Keratinocyte (primary cell): Measurements from ENCODE around the gene DDA1. TPM values are rescaled to one million over a fixed set of nuclear protein-coding genes. Genes with fewer than 3 reads are reported as not detected.

Experiments
- DNase-seq: peaks from one replicate; pipeline ENCODE4 v3.0.0-alpha.2; 2011; ENCODE audit warnings: low read depth, missing footprints, low spot score
- FAIRE-seq: peaks from 2 replicates; lab custom pipeline; 2011; peaks lifted over from hg19 to GRCh38; lab: Jason Lieb, UNC
- H2AFZ ChIP-seq: 2 replicates; pipeline ENCODE4 v1.6.0; 2012; ENCODE audit warnings: low read length, control low read depth, inconsistent platforms; ENCODE audit not compliant: control insufficient read depth
- H3K27ac ChIP-seq: 2 replicates; pipeline ENCODE4 v1.5.1; 2011; ENCODE audit warnings: low read length; ENCODE audit not compliant: control insufficient read depth, insufficient read depth
- H3K27me3 ChIP-seq: 3 replicates; pipeline ENCODE4 v1.6.0; 2011; ENCODE audit warnings: low read length; ENCODE audit not compliant: control insufficient read depth, insufficient read depth; ENCODE audit errors: extremely low read depth
- H3K36me3 ChIP-seq, 2 experiments: 2 replicates in 1 of 2; 3 replicates in 1 of 2; pipeline ENCODE4 v1.5.1; 2011; ENCODE audit warnings: low read length in 2 of 2, mild to moderate bottlenecking in 1 of 2; ENCODE audit not compliant: control insufficient read depth in 2 of 2, insufficient read depth in 2 of 2; ENCODE audit errors: extremely low read depth in 1 of 2
- H3K4me1 ChIP-seq: 3 replicates; pipeline ENCODE4 v1.5.1; 2011; ENCODE audit warnings: low read length; ENCODE audit not compliant: control insufficient read depth, insufficient read depth; ENCODE audit errors: extremely low read depth
- H3K4me2 ChIP-seq: 3 replicates; pipeline ENCODE4 v1.6.0; 2011; ENCODE audit warnings: low read depth, low read length; ENCODE audit not compliant: control insufficient read depth, insufficient read depth; ENCODE audit errors: extremely low read depth
- H3K4me3 ChIP-seq, 3 experiments: fragments of 200-600 bp in 1 of 3; sonication (generic) in 1 of 3; 2 replicates in 2 of 3; 3 replicates in 1 of 3; pipeline ENCODE4 v1.5.1; 2011 to 2016; ENCODE audit warnings: low read length in 3 of 3, mild to moderate bottlenecking in 3 of 3, control low read depth in 2 of 3, inconsistent platforms in 1 of 3, low read depth in 1 of 3, mixed read lengths in 1 of 3, mixed run types in 1 of 3, moderate library complexity in 1 of 3; ENCODE audit not compliant: control insufficient read depth in 2 of 3, insufficient read depth in 2 of 3; ENCODE audit errors: extremely low read depth in 1 of 3
- H3K79me2 ChIP-seq: 2 replicates; pipeline ENCODE4 v1.6.0; 2012; ENCODE audit warnings: low read length; ENCODE audit not compliant: control insufficient read depth, insufficient read depth
- H3K9ac ChIP-seq: 3 replicates; pipeline ENCODE4 v1.6.0; 2011; ENCODE audit warnings: low read length; ENCODE audit not compliant: control insufficient read depth, insufficient read depth; ENCODE audit errors: extremely low read depth
- H3K9me1 ChIP-seq: 3 replicates; pipeline ENCODE4 v1.6.0; 2011; ENCODE audit warnings: low read length; ENCODE audit not compliant: control insufficient read depth, insufficient read depth; ENCODE audit errors: extremely low read depth
- H3K9me3 ChIP-seq: 2 replicates; pipeline ENCODE4 v1.5.1; 2012; ENCODE audit warnings: low read depth, low read length; ENCODE audit not compliant: control insufficient read depth
- H4K20me1 ChIP-seq: 3 replicates; pipeline ENCODE4 v1.6.0; 2011; ENCODE audit warnings: low read length; ENCODE audit not compliant: control insufficient read depth, insufficient read depth; ENCODE audit errors: extremely low read depth
- EZH2 ChIP-seq: IDR thresholded peaks from one replicate; pipeline ENCODE4 v1.6.1; 2012; ENCODE audit warnings: inconsistent platforms, mild to moderate bottlenecking, low read length, moderate library complexity
- dilution Hi-C: fragments of 300-500 bp; cut with MboI; formaldehyde crosslinking; loops from one replicate; pipeline ENCODE4 v1.7.0; 2020; ENCODE audit warnings: low sequenced_read_pairs; ENCODE audit not compliant: extremely low pct_ligation_motif_present
- polyA plus RNA-seq, 5 experiments: library from polyadenylated mRNA; depleted of rRNA in 3 of 5; stranded (reverse) in 3 of 5; stranded (forward) in 1 of 5; unstranded in 1 of 5; fragments of >200 nt; gene quantifications; 1 replicate in 1 of 5; 2 replicates in 3 of 5; 3 replicates in 1 of 5; pipeline versions ENCODE4 v1.2.1 to v1.2.3, GENCODE V29; 2011 to 2012; ENCODE audit warnings: missing spikeins in 2 of 5, low read depth in 1 of 5, low replicate concordance in 1 of 5
- TF ChIP-seq, protein P1 (sequence below), 3 experiments: IDR thresholded peaks in 1 of 3; conservative IDR thresholded peaks in 1 of 3; optimal IDR thresholded peaks in 1 of 3; 2 replicates in 2 of 3; 3 replicates in 1 of 3; pipeline versions ENCODE3 to v1.5.1; 2011; ENCODE audit warnings: low read length in 3 of 3, mild to moderate bottlenecking in 3 of 3, moderate library complexity in 2 of 3, control low read depth in 1 of 3, inconsistent platforms in 1 of 3; ENCODE audit not compliant: insufficient read depth in 2 of 3; ENCODE audit errors: extremely low read depth in 1 of 3

DDA1 gene
- polyA plus RNA-seq, 1 donor (not counting 4 experiments of a cell fraction or from before 2014, with no cell fraction given): 59.4 TPM

DNA sequence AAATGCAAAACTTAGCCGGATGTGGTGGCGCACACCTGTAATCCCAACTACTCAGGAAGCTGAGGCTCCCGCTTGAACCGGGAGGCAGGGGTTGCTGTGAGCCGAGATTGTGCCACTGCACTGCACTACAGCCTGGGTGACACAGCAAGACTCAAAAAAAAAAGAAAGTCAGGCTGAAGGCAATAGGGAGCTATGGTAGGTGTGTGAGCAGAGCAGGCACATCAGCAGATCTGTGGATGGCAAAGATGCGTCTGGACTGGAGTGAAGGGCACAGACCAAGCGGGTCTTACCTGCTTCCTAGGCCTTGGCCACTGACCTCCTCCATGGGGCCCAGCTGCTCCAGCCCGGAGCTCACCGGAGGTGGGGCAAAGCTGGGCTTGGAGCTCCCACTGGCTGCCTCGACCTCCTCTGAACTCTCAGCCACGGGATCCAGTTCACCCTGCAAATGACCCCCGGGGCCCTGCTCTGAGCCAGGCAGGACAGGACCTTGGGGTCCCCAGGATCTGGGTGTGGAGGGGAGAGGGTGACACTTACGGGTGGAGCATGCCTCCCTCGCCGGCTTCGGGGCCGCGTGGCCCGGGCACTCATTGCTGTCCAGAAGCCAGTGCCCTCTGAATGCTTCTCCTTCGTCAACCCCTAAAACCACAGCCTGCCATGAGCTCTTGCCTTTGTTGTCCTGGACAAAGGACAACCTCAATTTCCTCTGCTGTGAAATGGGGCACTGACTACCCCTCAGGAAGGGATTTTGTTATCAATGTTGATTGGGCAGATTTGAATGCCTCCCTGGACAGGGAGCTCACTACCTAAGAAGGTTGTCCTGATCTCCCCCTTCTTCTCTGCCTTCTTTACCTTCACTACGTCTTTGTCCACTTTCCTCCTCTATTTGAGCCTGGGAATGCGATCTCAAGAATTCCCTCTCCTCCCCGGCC is 45.4 kb upstream of the DDA1 start:
- Histone ChIP-seq H3K36me3 (peaks cover 0 to 2% of the 10 kb centered on the region in 2 experiments), H3K27me3 (no peaks in the 10 kb centered on the region), H3K79me2 (peaks cover 10% of the 10 kb centered on the region), H4K20me1 (no peaks in the 10 kb centered on the region), H3K9ac (no peak overlapping the region), H3K27ac (no peak overlapping the region), H3K4me2 (no peak overlapping the region), H3K4me3 (no peak overlapping the region), H2AFZ (no peak overlapping the region), H3K9me1 (no peaks in the 10 kb centered on the region), H3K4me1 (peaks cover 8% of the 10 kb centered on the region), H3K9me3 (peaks cover 5% of the 10 kb centered on the region)
- dilution Hi-C loops: no loop called here
- DNase-seq (no peak), FAIRE-seq (no peak)
- TF ChIP-seq, protein P1, sequence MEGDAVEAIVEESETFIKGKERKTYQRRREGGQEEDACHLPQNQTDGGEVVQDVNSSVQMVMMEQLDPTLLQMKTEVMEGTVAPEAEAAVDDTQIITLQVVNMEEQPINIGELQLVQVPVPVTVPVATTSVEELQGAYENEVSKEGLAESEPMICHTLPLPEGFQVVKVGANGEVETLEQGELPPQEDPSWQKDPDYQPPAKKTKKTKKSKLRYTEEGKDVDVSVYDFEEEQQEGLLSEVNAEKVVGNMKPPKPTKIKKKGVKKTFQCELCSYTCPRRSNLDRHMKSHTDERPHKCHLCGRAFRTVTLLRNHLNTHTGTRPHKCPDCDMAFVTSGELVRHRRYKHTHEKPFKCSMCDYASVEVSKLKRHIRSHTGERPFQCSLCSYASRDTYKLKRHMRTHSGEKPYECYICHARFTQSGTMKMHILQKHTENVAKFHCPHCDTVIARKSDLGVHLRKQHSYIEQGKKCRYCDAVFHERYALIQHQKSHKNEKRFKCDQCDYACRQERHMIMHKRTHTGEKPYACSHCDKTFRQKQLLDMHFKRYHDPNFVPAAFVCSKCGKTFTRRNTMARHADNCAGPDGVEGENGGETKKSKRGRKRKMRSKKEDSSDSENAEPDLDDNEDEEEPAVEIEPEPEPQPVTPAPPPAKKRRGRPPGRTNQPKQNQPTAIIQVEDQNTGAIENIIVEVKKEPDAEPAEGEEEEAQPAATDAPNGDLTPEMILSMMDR (optimal IDR thresholded peaks at IDR 0.05 in 1 of 3, IDR thresholded peaks at IDR 0.05 in 1 of 3, conservative IDR thresholded peaks at IDR 0.05 in 1 of 3; ENCODE audit: extremely low read depth in 1 of 3, insufficient read depth in 2 of 3, low read length in 3 of 3): no peak
- TF ChIP-seq EZH2: no peak

GRCh38 chr19:17264641-17264979 is 44.8 kb upstream of the DDA1 start, which contains the start of gene USHBP1:
Gene USHBP1, minus strand, starts transcription at chr19:17264745. Its CDS starts 446 bp downstream, at chr19:17264299.
- Histone ChIP-seq H3K79me2 (peaks cover 10% of the 10 kb centered on the region), H3K9me1 (no peaks in the 10 kb centered on the region), H4K20me1 (no peaks in the 10 kb centered on the region), H3K27ac (no peak within 1 kb of the TSS), H3K36me3 (peaks cover 2 to 3% of the 10 kb centered on the region in 2 experiments), H3K4me1 (peaks cover 8% of the 10 kb centered on the region), H3K9ac (no peak within 1 kb of the TSS), H2AFZ (no peak within 1 kb of the TSS), H3K4me2 (no peak within 1 kb of the TSS), H3K27me3 (no peaks in the 10 kb centered on the region), H3K4me3 (no peak within 1 kb of the TSS), H3K9me3 (no peaks in the 10 kb centered on the region)
- no peak for TF ChIP-seq EZH2
- TF ChIP-seq, protein P1 (optimal IDR thresholded peaks at IDR 0.05 in 1 of 3, IDR thresholded peaks at IDR 0.05 in 1 of 3, conservative IDR thresholded peaks at IDR 0.05 in 1 of 3; ENCODE audit: extremely low read depth in 1 of 3, insufficient read depth in 2 of 3, low read length in 3 of 3): no peak
- FAIRE-seq (no peak), DNase-seq (no peak)
- dilution Hi-C loops: no loop called here
